ENCODE results near the gene DBT.

DNA sequence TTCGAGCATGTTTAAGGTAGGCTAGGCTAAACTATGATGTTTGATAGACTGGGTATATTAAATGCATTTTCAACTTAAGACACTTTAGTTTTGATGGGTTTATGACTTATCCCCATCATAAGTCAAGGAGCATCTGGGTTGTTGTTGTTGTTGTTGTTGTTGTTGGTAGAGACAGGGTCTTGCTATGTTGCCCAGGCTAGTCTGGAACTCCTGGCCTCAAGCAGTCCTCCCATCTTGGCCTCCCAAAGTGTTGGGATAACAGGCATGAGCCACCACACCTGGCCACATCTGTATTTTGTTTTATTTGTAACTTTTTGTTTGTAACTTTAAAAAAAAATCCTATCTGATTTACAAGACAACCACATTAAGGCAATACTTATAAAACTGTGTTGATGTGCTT, 17.5 kb downstream of the DBT start:
- TF ChIP-seq CTCF (IDR thresholded peaks at IDR 0.05) (no peak), EZH2phosphoT487 (IDR thresholded peaks at IDR 0.05) (no peak)
